ENCODE measurements around the gene DNAH7. TPM values are rescaled to one million over a fixed set of nuclear protein-coding genes. Genes with fewer than 3 reads are reported as not detected.

DNAH7 gene
- total RNA-seq, 1 experiment from 2014 or later, result 0.09 TPM

DNA sequence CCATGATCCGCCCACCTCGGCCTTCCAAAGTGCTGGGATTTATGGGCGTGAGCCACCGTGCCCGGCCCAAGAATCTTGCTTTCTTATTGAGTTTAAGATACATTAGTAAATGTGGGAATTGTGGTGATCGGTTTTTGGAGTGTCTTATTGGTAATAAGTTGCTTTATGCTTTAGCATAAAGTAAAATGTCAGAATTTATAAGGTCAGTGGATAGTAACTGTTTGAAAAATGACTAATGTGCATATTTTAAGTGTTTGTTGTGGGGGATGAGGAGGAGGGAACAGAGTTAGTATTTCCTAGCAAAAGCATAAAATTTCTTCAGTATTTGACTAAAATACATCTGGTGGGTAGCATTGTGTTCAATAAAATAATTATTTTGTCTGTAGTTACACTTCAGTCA, 334.2 kb downstream of the DNAH7 start:
- Histone ChIP-seq H3K79me1 (ENCODE audit: insufficient read depth, low read depth, low read length, poor library complexity, severe bottlenecking) (no peaks in the 10 kb centered on the region), H4K5ac (ENCODE audit: insufficient read length, low read depth, low read length) (no peak overlapping the region), H3K56ac (ENCODE audit: insufficient read length, low read depth, low read length) (no peak overlapping the region), H3K14ac (ENCODE audit: insufficient read depth, low read length) (no peak overlapping the region), H2BK15ac (ENCODE audit: low read depth, low read length) (no peak overlapping the region), H3K9me3 (ENCODE audit: control insufficient read depth, low read depth, low read length) (no peaks in the 10 kb centered on the region), H3K27me3 (ENCODE audit: insufficient read depth, low read length) (no peaks in the 10 kb centered on the region), H4K8ac (replicated peaks; ENCODE audit: insufficient read length, low read depth, low read length) (no peak overlapping the region), H2BK5ac (ENCODE audit: insufficient read length, low read length) (no peak overlapping the region), H3K23me2 (ENCODE audit: insufficient read length, low read depth, low read length, poor library complexity, severe bottlenecking) (no peaks in the 10 kb centered on the region), H3K4me2 (ENCODE audit: insufficient read depth, insufficient read length, low read length) (no peak overlapping the region), H2BK12ac (ENCODE audit: insufficient read length, low read depth, low read length) (no peak overlapping the region), H2BK120ac (ENCODE audit: low read depth, low read length, poor library complexity, severe bottlenecking) (no peak overlapping the region), H3T11ph (ENCODE audit: low read length) (no peak overlapping the region), H3K27ac (ENCODE audit: insufficient read length, low read depth, low read length) (no peak overlapping the region), H2AK5ac (ENCODE audit: insufficient read length, low read length) (no peak overlapping the region), H3K9ac (ENCODE audit: extremely low read depth, insufficient read length, low read length) (no peak overlapping the region), H2AFZ (ENCODE audit: low read length) (no peak overlapping the region), H3K4me1 (ENCODE audit: insufficient read depth, low read length) (no peaks in the 10 kb centered on the region), H3K23ac (ENCODE audit: insufficient read length, low read depth, low read length) (no peak overlapping the region), H4K91ac (ENCODE audit: insufficient read length, low read depth, low read length) (no peak overlapping the region), H3K4ac (ENCODE audit: low read depth, low read length) (no peak overlapping the region), H3K18ac (ENCODE audit: insufficient read length, low read depth, low read length) (no peak overlapping the region), H2BK20ac (ENCODE audit: low read depth, low read length, poor library complexity, severe bottlenecking) (no peak overlapping the region), H4K20me1 (ENCODE audit: control insufficient read depth, insufficient read depth, insufficient read length) (no peaks in the 10 kb centered on the region), H3K79me2 (ENCODE audit: insufficient read depth, low read length) (no peaks in the 10 kb centered on the region)
- peaks cover 20 to 52% (median 47%) of the 10 kb centered on the region in 3 experiments for H3K36me3 Mint-ChIP-seq (ENCODE audit: insufficient read depth in 1 of 3, low read depth in 3 of 3)
- H3K4me3 Mint-ChIP-seq, result no peak overlapping the region
- TF ChIP-seq, protein P1, sequence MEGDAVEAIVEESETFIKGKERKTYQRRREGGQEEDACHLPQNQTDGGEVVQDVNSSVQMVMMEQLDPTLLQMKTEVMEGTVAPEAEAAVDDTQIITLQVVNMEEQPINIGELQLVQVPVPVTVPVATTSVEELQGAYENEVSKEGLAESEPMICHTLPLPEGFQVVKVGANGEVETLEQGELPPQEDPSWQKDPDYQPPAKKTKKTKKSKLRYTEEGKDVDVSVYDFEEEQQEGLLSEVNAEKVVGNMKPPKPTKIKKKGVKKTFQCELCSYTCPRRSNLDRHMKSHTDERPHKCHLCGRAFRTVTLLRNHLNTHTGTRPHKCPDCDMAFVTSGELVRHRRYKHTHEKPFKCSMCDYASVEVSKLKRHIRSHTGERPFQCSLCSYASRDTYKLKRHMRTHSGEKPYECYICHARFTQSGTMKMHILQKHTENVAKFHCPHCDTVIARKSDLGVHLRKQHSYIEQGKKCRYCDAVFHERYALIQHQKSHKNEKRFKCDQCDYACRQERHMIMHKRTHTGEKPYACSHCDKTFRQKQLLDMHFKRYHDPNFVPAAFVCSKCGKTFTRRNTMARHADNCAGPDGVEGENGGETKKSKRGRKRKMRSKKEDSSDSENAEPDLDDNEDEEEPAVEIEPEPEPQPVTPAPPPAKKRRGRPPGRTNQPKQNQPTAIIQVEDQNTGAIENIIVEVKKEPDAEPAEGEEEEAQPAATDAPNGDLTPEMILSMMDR (conservative IDR thresholded peaks at IDR 0.05), result no peak
- no peaks in the 10 kb centered on the region for H3K27me3 Mint-ChIP-seq (ENCODE audit: low read depth)
- DNase-seq, result no peak
- no peak overlapping the region for H3K27ac Mint-ChIP-seq
- no peaks in the 10 kb centered on the region for H3K4me1 Mint-ChIP-seq
- 100% methylated on average over 1 of the region's 6 CpGs for WGBS (ENCODE audit: extremely low coverage, insufficient read length, low lambda C conversion rate)
- H3K9me3 Mint-ChIP-seq, result no peaks in the 10 kb centered on the region

Data from H9 (cell line).